ENCODE data around the gene RPA3.

DNA sequence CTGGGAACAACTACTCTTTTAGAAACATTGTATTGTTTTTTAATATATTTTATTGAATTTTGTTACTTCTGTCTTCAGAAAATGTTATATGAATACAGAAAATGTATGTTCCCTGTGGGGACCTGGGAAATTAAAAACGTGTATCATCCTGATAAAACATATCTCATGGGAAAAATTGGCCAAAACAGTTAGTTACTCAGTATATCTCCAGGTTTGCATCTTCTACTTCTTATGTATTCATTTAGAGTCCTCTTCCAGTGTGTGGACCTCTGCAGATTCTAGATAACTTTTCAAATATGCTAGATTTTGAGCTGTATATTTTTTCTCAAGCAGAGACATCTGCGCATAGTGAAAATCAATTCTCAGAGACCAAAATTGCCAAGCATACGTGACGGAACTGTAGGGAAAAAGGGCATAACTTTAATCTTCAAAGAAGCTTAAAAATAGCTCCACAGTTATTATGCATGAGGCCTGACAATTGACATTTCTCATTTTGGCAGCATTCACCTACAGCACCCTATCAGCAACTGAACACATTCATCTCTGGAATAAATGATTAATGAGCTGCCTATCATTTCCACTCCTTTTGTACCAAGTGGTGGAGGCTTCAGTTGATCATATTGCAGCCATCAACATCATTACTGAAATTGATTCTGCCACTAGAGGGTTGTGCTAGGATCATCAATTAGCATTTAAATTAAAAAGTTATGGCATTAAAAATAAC is 104.2 kb downstream of the RPA3 start:
- TF ChIP-seq, protein P1, sequence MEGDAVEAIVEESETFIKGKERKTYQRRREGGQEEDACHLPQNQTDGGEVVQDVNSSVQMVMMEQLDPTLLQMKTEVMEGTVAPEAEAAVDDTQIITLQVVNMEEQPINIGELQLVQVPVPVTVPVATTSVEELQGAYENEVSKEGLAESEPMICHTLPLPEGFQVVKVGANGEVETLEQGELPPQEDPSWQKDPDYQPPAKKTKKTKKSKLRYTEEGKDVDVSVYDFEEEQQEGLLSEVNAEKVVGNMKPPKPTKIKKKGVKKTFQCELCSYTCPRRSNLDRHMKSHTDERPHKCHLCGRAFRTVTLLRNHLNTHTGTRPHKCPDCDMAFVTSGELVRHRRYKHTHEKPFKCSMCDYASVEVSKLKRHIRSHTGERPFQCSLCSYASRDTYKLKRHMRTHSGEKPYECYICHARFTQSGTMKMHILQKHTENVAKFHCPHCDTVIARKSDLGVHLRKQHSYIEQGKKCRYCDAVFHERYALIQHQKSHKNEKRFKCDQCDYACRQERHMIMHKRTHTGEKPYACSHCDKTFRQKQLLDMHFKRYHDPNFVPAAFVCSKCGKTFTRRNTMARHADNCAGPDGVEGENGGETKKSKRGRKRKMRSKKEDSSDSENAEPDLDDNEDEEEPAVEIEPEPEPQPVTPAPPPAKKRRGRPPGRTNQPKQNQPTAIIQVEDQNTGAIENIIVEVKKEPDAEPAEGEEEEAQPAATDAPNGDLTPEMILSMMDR (IDR thresholded peaks at IDR 0.05) = no peak
- TF ChIP-seq POLR2A (IDR thresholded peaks at IDR 0.05) = no peak
